Muscle of arm (tissue), 12 donors: Measurements from ENCODE around the gene SPIRE1. TPM values are rescaled to one million over a fixed set of nuclear protein-coding genes. Genes with fewer than 3 reads are reported as not detected.

Source experiments
- polyA plus RNA-seq, 12 donors: library from polyadenylated mRNA; unstranded; fragments of 120-200 nt; gene quantifications; one replicate each; pipeline ENCODE4 v1.2.1, GENCODE V29; 2013; ENCODE audit not compliant: insufficient read length in 12 of 12

SPIRE1 gene
- polyA plus RNA-seq, 12 donors: 11.5 to 15.7 (median 13.6) TPM; not detected in 1

Other genes starting within 250 kb of the SPIRE1 start
- gene CEP76, start 44.6 kb upstream of the SPIRE1 start, polyA plus RNA-seq: 1 to 10 TPM in 11 of 12 donors, not detected in 1; 5.1 to 9.9 (median 6.1) TPM
- 10 to 100 TPM in 11 of 12 donors, not detected in 1; 41.9 to 74.3 (median 51.0) TPM for gene PSMG2, start 44.9 kb upstream of the SPIRE1 start, polyA plus RNA-seq
- 10 to 100 TPM in 11 of 12 donors, not detected in 1; 19.3 to 59.2 (median 31.7) TPM for gene PTPN2, start 226.1 kb upstream of the SPIRE1 start, polyA plus RNA-seq